Endothelial cell of umbilical vein (primary cell): ENCODE data around the gene NRXN3. TPM values are rescaled to one million over a fixed set of nuclear protein-coding genes. Genes with fewer than 3 reads are reported as not detected.

ENCODE experiments used
- BruUV-seq: library from RNA; stranded (reverse); fragments of 400-500 nt; replicated peaks from 2 replicates; lab custom pipeline; 2021; lab: Mats Ljungman, UMichigan
- CTCF ChIA-PET: fragments of 300-600, 350-600 bp; sonication (Branson Sonifier 250); formaldehyde crosslinking; loops from one replicate; lab custom pipeline; 2021; ENCODE audit warnings: antibody characterized with exemption, inconsistent platforms; lab: Charles Lee
- POLR2A ChIA-PET: fragments of 300-600, 350-600 bp; sonication (Branson Sonifier 250); formaldehyde crosslinking; loops from one replicate; lab custom pipeline; 2021; ENCODE audit warnings: antibody characterized with exemption, inconsistent platforms; lab: Charles Lee
- DNase-seq: peaks from one replicate; pipeline ENCODE4 v3.0.0-alpha.2; 2011; ENCODE audit warnings: low read depth, low spot score
- FAIRE-seq: peaks from 2 replicates; lab custom pipeline; 2011; peaks lifted over from hg19 to GRCh38; lab: Jason Lieb, UNC
- H2AFZ ChIP-seq: 2 replicates; pipeline ENCODE4 v1.6.0; 2012; ENCODE audit warnings: low read depth, low read length, control low read depth, inconsistent platforms
- H3K27ac ChIP-seq: 2 replicates; pipeline ENCODE4 v1.5.1; 2011; ENCODE audit warnings: low read depth, mild to moderate bottlenecking, control low read depth, low read length, moderate library complexity; ENCODE audit not compliant: insufficient read depth
- H3K27me3 ChIP-seq, 2 experiments: 2 replicates each; pipeline versions ENCODE4 v1.6.0 to v1.6.1; 2011; ENCODE audit warnings: low read length in 2 of 2, mixed read lengths in 1 of 2; ENCODE audit not compliant: control insufficient read depth in 2 of 2, insufficient read depth in 2 of 2
- H3K36me3 ChIP-seq, 2 experiments: 2 replicates in 1 of 2; 3 replicates in 1 of 2; pipeline ENCODE4 v1.5.1; 2011; ENCODE audit warnings: low read length in 2 of 2, mild to moderate bottlenecking in 1 of 2, moderate library complexity in 1 of 2; ENCODE audit not compliant: control insufficient read depth in 2 of 2, insufficient read depth in 2 of 2; ENCODE audit errors: extremely low read depth in 1 of 2
- H3K4me1 ChIP-seq: 3 replicates; pipeline ENCODE4 v1.5.1; 2011; ENCODE audit warnings: mild to moderate bottlenecking, low read length; ENCODE audit not compliant: control insufficient read depth, insufficient read depth; ENCODE audit errors: extremely low read depth
- H3K4me2 ChIP-seq: 2 replicates; pipeline ENCODE4 v1.6.1; 2011; ENCODE audit warnings: low read length, control low read depth, mixed read lengths; ENCODE audit not compliant: insufficient read depth
- H3K4me3 ChIP-seq, 3 experiments: fragments of 200-600 bp in 1 of 3; sonication (generic), shearing (Covaris generic) in 1 of 3; replicated peaks in 1 of 3; 2 replicates each; pipeline ENCODE4 v1.5.1; 2011 to 2016; ENCODE audit warnings: control low read depth in 3 of 3, low read length in 3 of 3, mild to moderate bottlenecking in 2 of 3, inconsistent platforms in 1 of 3, low read depth in 1 of 3, moderate library complexity in 1 of 3; ENCODE audit not compliant: insufficient read depth in 1 of 3
- H3K79me2 ChIP-seq: 2 replicates; pipeline ENCODE4 v1.6.0; 2012; ENCODE audit warnings: low read length, inconsistent platforms; ENCODE audit not compliant: control insufficient read depth, insufficient read depth
- H3K9ac ChIP-seq: replicated peaks from 2 replicates; pipeline ENCODE3; 2011; ENCODE audit warnings: low read length, control low read depth; ENCODE audit not compliant: insufficient read depth; ENCODE audit errors: extremely low read depth
- H3K9me1 ChIP-seq: replicated peaks from 3 replicates; pipeline ENCODE4 v1.6.0; 2011; ENCODE audit warnings: mild to moderate bottlenecking, low read length; ENCODE audit not compliant: control insufficient read depth, insufficient read depth; ENCODE audit errors: extremely low read depth
- H3K9me3 ChIP-seq: replicated peaks from 2 replicates; pipeline ENCODE4 v1.5.1; 2012; ENCODE audit warnings: low read length, inconsistent platforms; ENCODE audit not compliant: control insufficient read depth, insufficient read depth
- H4K20me1 ChIP-seq: replicated peaks from 2 replicates; pipeline ENCODE3; 2011; ENCODE audit warnings: mild to moderate bottlenecking, low read length; ENCODE audit not compliant: control insufficient read depth, insufficient read depth; ENCODE audit errors: extremely low read depth
- CTCF ChIP-seq, 2 donors: IDR thresholded peaks; 1 replicate in 1 of 2; 2 replicates in 1 of 2; pipeline ENCODE4 v1.5.1; 2011; ENCODE audit warnings: low read length in 2 of 2, mild to moderate bottlenecking in 2 of 2, moderate library complexity in 2 of 2, control low read depth in 1 of 2, inconsistent platforms in 1 of 2, low read depth in 1 of 2; ENCODE audit not compliant: insufficient read depth in 1 of 2; ENCODE audit errors: extremely low read depth in 1 of 2
- EZH2 ChIP-seq: IDR thresholded peaks from 2 replicates; pipeline ENCODE4 v1.6.1; 2012; ENCODE audit warnings: borderline replicate concordance, low read depth, mild to moderate bottlenecking, moderate library complexity, low read length, inconsistent platforms; ENCODE audit not compliant: severe bottlenecking
- FOS ChIP-seq: IDR thresholded peaks from 2 replicates; pipeline ENCODE4 v1.6.1; 2011; ENCODE audit warnings: mild to moderate bottlenecking, low read length, moderate library complexity, borderline replicate concordance; ENCODE audit not compliant: insufficient read depth
- GATA2 ChIP-seq: IDR thresholded peaks from 2 replicates; pipeline ENCODE4 v1.7.0; 2011; ENCODE audit warnings: low read depth, mild to moderate bottlenecking, moderate library complexity, mixed read lengths, low read length; ENCODE audit not compliant: insufficient read length, insufficient read depth
- JUN ChIP-seq: IDR thresholded peaks from 2 replicates; pipeline ENCODE4 v1.6.1; 2011; ENCODE audit warnings: borderline replicate concordance, low read depth; ENCODE audit not compliant: insufficient read length, insufficient read depth
- MYC ChIP-seq: IDR thresholded peaks from one replicate; pipeline ENCODE4 v1.6.1; 2011; ENCODE audit warnings: mild to moderate bottlenecking, low read depth, low read length
- POLR2A ChIP-seq: IDR thresholded peaks from 2 replicates; pipeline ENCODE4 v1.6.1; 2012; ENCODE audit warnings: low read depth, mild to moderate bottlenecking, control low read depth, low read length
- POLR2AphosphoS5 ChIP-seq: IDR thresholded peaks from 2 replicates; pipeline ENCODE4 v1.6.1; 2012; ENCODE audit warnings: low read depth, mild to moderate bottlenecking, control low read depth, low read length, moderate library complexity; ENCODE audit not compliant: insufficient read depth
- dilution Hi-C: fragments of 300-500 bp; cut with MboI; formaldehyde crosslinking; loops from one replicate; pipeline ENCODE4 v1.15.0; 2019; ENCODE audit warnings: low sequenced_read_pairs; ENCODE audit not compliant: extremely low pct_ligation_motif_present
- intact Hi-C: fragments of 100-400 bp; cut with micrococcal nuclease; formaldehyde crosslinking; loops from one replicate; pipeline ENCODE4 v1.10.0; 2022
- polyA plus RNA-seq, 4 experiments: library from polyadenylated mRNA; depleted of rRNA in 3 of 4; stranded (reverse) in 3 of 4; unstranded in 1 of 4; fragments of >200 nt; gene quantifications; 2 replicates each; pipeline versions ENCODE4 v1.2.1 to v1.2.3, GENCODE V29; 2011 to 2012; ENCODE audit warnings: missing spikeins in 1 of 4
- total RNA-seq: library from RNA; stranded (reverse); gene quantifications from 2 replicates; pipeline ENCODE4 v1.2.3, GENCODE V29; 2021
- TF ChIP-seq, protein P1 (sequence below): IDR thresholded peaks from 2 replicates; pipeline ENCODE4 v1.6.1; 2011; ENCODE audit not compliant: insufficient read depth, insufficient read length

The NRXN3 gene
- total and polyA plus RNA-seq, 2 donors (not counting 3 experiments of a cell fraction or from before 2014, with no cell fraction given) = 0.72 to 4.2 TPM

DNA sequence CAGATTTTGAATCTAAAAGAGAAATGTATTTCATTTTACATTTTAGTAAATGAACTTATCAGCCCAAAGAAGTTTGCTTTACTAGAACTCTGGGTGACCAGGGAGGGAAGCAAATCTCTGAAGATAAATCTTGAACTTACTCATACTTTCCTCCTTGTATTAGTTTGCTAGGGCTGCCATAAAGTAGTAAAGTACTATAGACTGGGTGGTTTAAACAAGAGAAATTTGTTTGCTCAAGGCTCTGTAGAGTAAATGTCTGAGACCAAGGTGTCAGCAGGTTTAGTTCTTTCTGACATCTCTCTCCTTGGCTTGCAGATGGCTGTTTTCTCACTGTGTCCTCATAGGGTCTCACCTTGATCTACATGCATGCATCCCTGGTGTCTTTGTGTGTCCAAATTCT, 1115.1 kb downstream of the NRXN3 start:
- no peak overlapping the region for H3K9ac ChIP-seq
- H3K9me3 ChIP-seq = no peaks in the 10 kb centered on the region
- BruUV-seq = no TSS peak
- H3K4me3 ChIP-seq = no peak overlapping the region
- H4K20me1 ChIP-seq = no peaks in the 10 kb centered on the region
- intact Hi-C loops (no loop called here), dilution Hi-C loops (no loop called here)
- no peaks in the 10 kb centered on the region for H3K4me1 ChIP-seq
- DNase-seq (no peak), FAIRE-seq (no peak)
- CTCF ChIA-PET = interaction anchor here (0.8 kb wide), 1 partner anchor 39 kb away, joined by 3 read pairs; no protein-coding TSS in a partner anchor
- no peaks in the 10 kb centered on the region for H3K36me3 ChIP-seq
- H3K27ac ChIP-seq = no peak overlapping the region
- no peaks in the 10 kb centered on the region for H3K9me1 ChIP-seq
- POLR2A ChIA-PET = no interaction called here
- H3K4me2 ChIP-seq = no peak overlapping the region
- H3K79me2 ChIP-seq = no peaks in the 10 kb centered on the region
- no peak overlapping the region for H2AFZ ChIP-seq
- H3K27me3 ChIP-seq = peaks cover 8 to 17% of the 10 kb centered on the region in 2 experiments
- no peak for TF ChIP-seq POLR2AphosphoS5

DNA sequence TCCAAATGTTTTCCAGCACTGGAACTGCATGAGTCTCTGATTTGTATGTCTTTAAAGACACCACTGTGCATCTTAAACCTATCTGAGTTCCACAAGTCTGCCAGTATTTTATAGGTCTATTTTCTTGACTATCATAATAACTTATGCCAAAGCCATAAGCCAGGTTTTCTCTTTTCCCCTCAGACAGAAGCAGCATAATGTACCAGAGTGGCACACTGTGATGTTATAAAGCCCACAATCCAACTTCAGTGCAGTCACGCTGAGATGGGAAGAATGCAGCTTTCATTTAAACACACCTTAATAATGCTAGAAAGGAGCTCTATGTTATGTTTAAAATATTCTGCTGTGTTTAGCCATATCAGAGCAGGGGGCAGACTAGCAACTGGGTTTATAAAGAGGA, 1117.8 kb downstream of the NRXN3 start:
- no TSS peak for BruUV-seq
- POLR2A ChIA-PET = no interaction called here
- CTCF ChIA-PET = no interaction called here
- Histone ChIP-seq H3K9ac (no peak overlapping the region), H3K4me2 (no peak overlapping the region), H3K36me3 (no peaks in the 10 kb centered on the region), H3K9me3 (no peaks in the 10 kb centered on the region), H3K4me3 (no peak overlapping the region), H3K27ac (no peak overlapping the region), H3K27me3 (no peaks in the 10 kb centered on the region), H3K9me1 (no peaks in the 10 kb centered on the region), H3K4me1 (no peaks in the 10 kb centered on the region), H3K79me2 (no peaks in the 10 kb centered on the region), H4K20me1 (no peaks in the 10 kb centered on the region), H2AFZ (no peak overlapping the region)
- intact Hi-C loops (no loop called here), dilution Hi-C loops (no loop called here)
- FAIRE-seq (no peak), DNase-seq (no peak)
- TF ChIP-seq, protein P1, sequence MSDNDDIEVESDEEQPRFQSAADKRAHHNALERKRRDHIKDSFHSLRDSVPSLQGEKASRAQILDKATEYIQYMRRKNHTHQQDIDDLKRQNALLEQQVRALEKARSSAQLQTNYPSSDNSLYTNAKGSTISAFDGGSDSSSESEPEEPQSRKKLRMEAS = no peak
- TF ChIP-seq POLR2AphosphoS5 (no peak), EZH2 (no peak), FOS (no peak), MYC (no peak), JUN (no peak), CTCF (IDR thresholded peaks at IDR 0.05; ENCODE audit: extremely low read depth in 1 of 2, insufficient read depth in 1 of 2, low read depth in 1 of 2, low read length in 2 of 2) (no peak), GATA2 (no peak), POLR2A (no peak)
